DND-41 (cell line): ENCODE results near the gene FRRS1L.
A peak's percentile ranks its signal among the peaks of the same experiment; 100 is the strongest.

ENCODE experiments used
- ATAC-seq: fragments of 200-7000 bp; cut with Tn5 transposase; 3 replicates; pipeline ENCODE4 v1.9.1; 2021; ENCODE audit warnings: low read depth; ENCODE audit not compliant: insufficient read depth
- DNase-seq: peaks from one replicate; pipeline ENCODE4 v3.0.0-alpha.2; 2020
- H2AFZ ChIP-seq: 2 replicates; pipeline ENCODE4 v1.6.0; 2012; ENCODE audit warnings: low read depth, low read length
- H3K27ac ChIP-seq: 2 replicates; pipeline ENCODE4 v1.5.1; 2012; ENCODE audit warnings: low read length, inconsistent platforms
- H3K27me3 ChIP-seq: fragments of 200-600 bp; sonication (generic); 2 replicates; pipeline ENCODE4 v1.6.0; 2012; ENCODE audit warnings: low read length, mild to moderate bottlenecking, inconsistent platforms; ENCODE audit not compliant: insufficient read depth, poor library complexity
- H3K36me3 ChIP-seq: 2 replicates; pipeline ENCODE4 v1.5.1; 2012; ENCODE audit warnings: low read length, inconsistent platforms; ENCODE audit not compliant: insufficient read depth
- H3K4me1 ChIP-seq: 2 replicates; pipeline ENCODE4 v1.5.1; 2012; ENCODE audit warnings: mild to moderate bottlenecking, low read length; ENCODE audit not compliant: insufficient read depth
- H3K4me2 ChIP-seq: 2 replicates; pipeline ENCODE4 v1.6.0; 2012; ENCODE audit warnings: mild to moderate bottlenecking, moderate library complexity, low read length, inconsistent platforms; ENCODE audit not compliant: insufficient read depth
- H3K4me3 ChIP-seq, 2 experiments: fragments of 200-600 bp in 1 of 2; shearing (Covaris generic) in 1 of 2; 2 replicates each; pipeline ENCODE4 v1.5.1; 2012 to 2016; ENCODE audit warnings: inconsistent platforms in 2 of 2, low read length in 2 of 2, mild to moderate bottlenecking in 2 of 2, low read depth in 1 of 2, moderate library complexity in 1 of 2
- H3K79me2 ChIP-seq: 2 replicates; pipeline ENCODE4 v1.6.0; 2012; ENCODE audit warnings: low read length, inconsistent platforms; ENCODE audit not compliant: insufficient read depth
- H3K9ac ChIP-seq: 2 replicates; pipeline ENCODE4 v1.6.0; 2012; ENCODE audit warnings: low read depth, mild to moderate bottlenecking, inconsistent platforms, low read length, moderate library complexity
- H3K9me3 ChIP-seq: 2 replicates; pipeline ENCODE4 v1.5.1; 2012; ENCODE audit warnings: low read length, moderate library complexity, mild to moderate bottlenecking, inconsistent platforms; ENCODE audit not compliant: insufficient read depth, severe bottlenecking
- H4K20me1 ChIP-seq: 2 replicates; pipeline ENCODE4 v1.6.0; 2012; ENCODE audit warnings: low read length; ENCODE audit not compliant: insufficient read depth
- CTCF ChIP-seq: IDR thresholded peaks from 2 replicates; pipeline ENCODE4 v1.5.1; 2012; ENCODE audit warnings: borderline replicate concordance, low read length, moderate library complexity, mild to moderate bottlenecking; ENCODE audit not compliant: poor library complexity, severe bottlenecking; ENCODE audit errors: extremely low read depth
- EZH2 ChIP-seq: IDR thresholded peaks from 3 replicates; pipeline ENCODE4 v1.6.1; 2012; ENCODE audit warnings: borderline replicate concordance, low read depth, mild to moderate bottlenecking, moderate library complexity, low read length, inconsistent platforms; ENCODE audit not compliant: severe bottlenecking

FRRS1L gene

GRCh38 chr9:109118808-109119438 is 48.1 kb downstream of the FRRS1L start:
- Histone ChIP-seq H3K27ac (peak overlapping the region; percentile 89), H4K20me1 (peaks cover 45% of the 10 kb centered on the region), H3K4me2 (peak overlapping the region; percentile 98), H3K4me3 (peak overlapping the region; percentile 68 to 94), H2AFZ (peak overlapping the region; percentile 83), H3K79me2 (peaks cover 58% of the 10 kb centered on the region), H3K36me3 (peaks cover 24% of the 10 kb centered on the region), H3K4me1 (peaks cover 75% of the 10 kb centered on the region), H3K27me3 (no peaks in the 10 kb centered on the region), H3K9ac (peak overlapping the region; percentile 92), H3K9me3 (no peaks in the 10 kb centered on the region)
- TF ChIP-seq CTCF (no peak), EZH2 (no peak)
- ATAC-seq (no peak), DNase-seq (peak; percentile 16)

GRCh38 chr9:109117856-109118807 is 48.9 kb downstream of the FRRS1L start:
- Histone ChIP-seq H3K4me2 (peak overlapping the region; percentile 98), H3K4me1 (peaks cover 71% of the 10 kb centered on the region), H4K20me1 (peaks cover 53% of the 10 kb centered on the region), H3K9ac (peak overlapping the region; percentile 92), H3K79me2 (peaks cover 65% of the 10 kb centered on the region), H2AFZ (no peak overlapping the region), H3K27ac (peak overlapping the region; percentile 89), H3K36me3 (peaks cover 24% of the 10 kb centered on the region), H3K4me3 (peak overlapping the region; percentile 68 to 94), H3K9me3 (no peaks in the 10 kb centered on the region), H3K27me3 (no peaks in the 10 kb centered on the region)
- TF ChIP-seq EZH2 (no peak), CTCF (no peak)
- DNase-seq (peak; percentile 51), ATAC-seq (peak; percentile 27)

- Histone ChIP-seq H4K20me1 (peaks cover 60% of the 10 kb centered on the region), H3K4me2 (peak overlapping the region; percentile 98), H3K27ac (no peak overlapping the region), H3K9ac (no peak overlapping the region), H3K36me3 (peaks cover 24% of the 10 kb centered on the region), H3K27me3 (no peaks in the 10 kb centered on the region), H3K4me3 (peak overlapping the region in 1 of 2 experiments; percentile 32; a peak in 1 of 4 replicates), H2AFZ (no peak overlapping the region), H3K79me2 (peaks cover 86% of the 10 kb centered on the region), H3K4me1 (peaks cover 61% of the 10 kb centered on the region), H3K9me3 (no peaks in the 10 kb centered on the region)
- TF ChIP-seq EZH2 = no peak
- no peak for TF ChIP-seq CTCF
- DNase-seq (no peak), ATAC-seq (no peak)
Observed at GRCh38 chr9:109115931-109116526, 51.0 kb downstream of the FRRS1L start.
